Heart left ventricle (tissue), 16 donors: ENCODE results near the gene HBZ. TPM values are rescaled to one million over a fixed set of nuclear protein-coding genes. Genes with fewer than 3 reads are reported as not detected.

Experiments used
- ATAC-seq, 4 donors: fragments of 200-7000 bp; cut with Tn5 transposase; one replicate each; pipeline ENCODE4 v1.9.1; 2020 to 2022; ENCODE audit warnings: moderate library complexity in 4 of 4, mild to moderate bottlenecking in 3 of 4, moderate number of reproducible peaks in 1 of 4
- DNase-seq, 5 donors: peaks; one replicate each; pipeline ENCODE4 v3.0.0-alpha.2; 2020
- H3K27ac ChIP-seq, 12 donors: fragments of 200-600 bp; sonication (generic) in 4 of 12; one replicate each; pipeline versions ENCODE4 v1.5.0 to v1.8.0; 2016 to 2022; ENCODE audit warnings: mild to moderate bottlenecking in 2 of 12
- H3K27me3 ChIP-seq, 9 donors: fragments of 200-600 bp; sonication (generic) in 2 of 9; one replicate each; pipeline versions ENCODE4 v1.5.1 to v1.8.0; 2016 to 2022; ENCODE audit warnings: mild to moderate bottlenecking in 3 of 9
- H3K36me3 ChIP-seq, 9 donors: fragments of 200-600 bp; sonication (generic) in 2 of 9; one replicate each; pipeline versions ENCODE4 v1.5.0 to v1.8.0; 2018 to 2022; ENCODE audit warnings: mild to moderate bottlenecking in 2 of 9
- H3K4me1 ChIP-seq, 12 donors: fragments of 200-600 bp; sonication (generic) in 4 of 12; one replicate each; pipeline versions ENCODE4 v1.5.0 to v1.8.0; 2016 to 2022; ENCODE audit warnings: mild to moderate bottlenecking in 3 of 12
- H3K4me3 ChIP-seq, 12 donors: fragments of 200-600 bp; sonication (generic) in 4 of 12; one replicate each; pipeline versions ENCODE4 v1.5.0 to v1.8.0; 2017 to 2022; ENCODE audit warnings: mild to moderate bottlenecking in 9 of 12, moderate library complexity in 4 of 12
- H3K9me3 ChIP-seq, 12 donors: fragments of 200-600 bp; sonication (generic) in 4 of 12; one replicate each; pipeline versions ENCODE4 v1.5.0 to v1.8.0; 2016 to 2022; ENCODE audit warnings: mild to moderate bottlenecking in 1 of 12
- CTCF ChIP-seq, 12 donors: fragments of 200-600 bp; sonication (generic) in 4 of 12; IDR thresholded peaks; one replicate each; pipeline versions ENCODE4 v1.5.0 to v1.8.0; 2018 to 2022; ENCODE audit warnings: antibody characterized with exemption in 12 of 12, mild to moderate bottlenecking in 5 of 12
- POLR2A ChIP-seq, 2 donors: fragments of 450-650 bp; IDR thresholded peaks; one replicate each; pipeline ENCODE4 v1.6.1; 2017; ENCODE audit warnings: antibody characterized with exemption in 2 of 2, mild to moderate bottlenecking in 2 of 2, moderate library complexity in 2 of 2
- WGBS, 4 donors: extraction: QIAGEN DNeasy Blood & Tissue Kit in 2 of 4; methylation state at CpG; one replicate each; pipeline versions ENCODE4 v1.1.5 to v1.1.7; 2013 to 2018; 5-methylcytosine and 5-hydroxymethylcytosine counted together
- intact Hi-C, 10 donors: fragments of 100-400 bp; cut with DNase I; formaldehyde crosslinking; loops; one replicate each; pipeline versions ENCODE4 v1.11.1 to v1.14.2; 2022
- long read RNA-seq, 3 donors: library from polyadenylated mRNA; unstranded; transcript quantifications; one replicate each; pipeline ENCODE4 v2.0.0, GENCODE V29; 2020 to 2021
- polyA plus RNA-seq, 2 donors: library from polyadenylated mRNA; stranded (reverse); fragments of 200-250 nt; gene quantifications; one replicate each; pipeline ENCODE4 v1.2.3, GENCODE V29; 2013
- total RNA-seq, 9 donors: library from RNA; depleted of rRNA in 2 of 9; stranded (reverse); fragments of >200 nt in 2 of 9; fragmentation: NEBNext Ultra II Directional in 3 of 9; extraction: Animal tissue kit (Norgen Biotek cat#: 25700) in 3 of 9; gene quantifications; one replicate each; pipeline versions ENCODE4 v1.1.0 to v1.2.4, GENCODE V29; 2016 to 2023
- donor health status: ischemic (EF 13 %, LVEDD 7.1; RV severe dilation, severe dysfunction).
- donor health status: healthy with polysubstance abuse.
- donor health status: DM: no; HTN: yes; CAD: no.
- donor health status: DM: no; HTN: no; CAD: no.
- donor health status: ischemic (EF 25% LVEDD 6.9; RV normal size, moderate dysfunction).
- donor health status: ischemic (EF 25% LVEDD 5.7; RV mildly dilated, moderate dysfunction).
- donor health status: healthy.
- donor health status: DM: yes; HTN: yes; CAD: no.
- donor health status: ischemic (EF 35%, LVEDD 5.7; RV mildly dilated, moderate dysfunction).
- donor health status: nonischemic (EF 11% LVEDD 7.7; RV severe dilation, severe dysfunction).
- donor health status: DM: yes; HTN: yes; CAD: no.
- donor health status: PGD.
- donor health status: ischemic (EF 29% LVEDD 5.4; RV normal size, mild dysfunction).
- donor health status: nonischemic (EF 23%, LVEDD 6.1; RV moderate dilation, normal function).

HBZ gene
- total RNA-seq = not detected
- polyA plus RNA-seq = not detected
- long read RNA-seq, donor 1 = 0 reads
- long read RNA-seq, donor 2 = 0 reads
- long read RNA-seq, donor 3 = 0 reads

GRCh38 chr16:152141-153128 is at the start of gene HBZ:
Gene HBZ, plus strand, starts transcription at chr16:152644. Its CDS starts 266 bp downstream, at chr16:152910.
- H3K27me3 ChIP-seq = peaks cover 0 to 52% (median 29%) of the 10 kb centered on the region in 9 donors

GRCh38 chr16:104355-104754 is 48.1 kb upstream of the HBZ start:
- TF ChIP-seq CTCF (IDR thresholded peaks at IDR 0.05) (no peak), POLR2A (IDR thresholded peaks at IDR 0.05) (no peak)

More at GRCh38 chr16:152141-153128, at the start of gene HBZ:
- intact Hi-C loops = loop anchor here in 1 of 10 donors (1.0 kb wide), 1 partner anchor 10 kb away; no protein-coding TSS in a partner anchor
- DNase-seq = no peak
- TF ChIP-seq POLR2A (IDR thresholded peaks at IDR 0.05) (no peak), CTCF (IDR thresholded peaks at IDR 0.05) (no peak)
- H3K4me1 ChIP-seq = peaks cover 0 to 10% (median 8%) of the 10 kb centered on the region in 12 donors
- no peak within 1 kb of the TSS for H3K4me3 ChIP-seq
- ATAC-seq = peak in 2 of 4 donors; percentile 16 to 36
- H3K9me3 ChIP-seq = no peaks in the 10 kb centered on the region
- H3K36me3 ChIP-seq = no peaks in the 10 kb centered on the region
- 71 to 77% (median 74%) methylated on average over 17 of the region's 17 CpGs for WGBS, 4 donors
- H3K27ac ChIP-seq = no peak within 1 kb of the TSS

GRCh38 chr16:104928-105327 is 47.5 kb upstream of the HBZ start:
- Histone ChIP-seq H3K9me3 (no peaks in the 10 kb centered on the region), H3K4me3 (no peak overlapping the region), H3K27ac (no peak overlapping the region), H3K4me1 (peaks cover 0 to 34% (median 20%) of the 10 kb centered on the region in 12 donors), H3K36me3 (peaks cover 0 to 36% (median 24%) of the 10 kb centered on the region in 9 donors), H3K27me3 (no peaks in the 10 kb centered on the region)
- ATAC-seq = no peak
- 74 to 89% (median 81%) methylated on average over 3 of the region's 3 CpGs for whole genome bisulfite sequencing, 4 donors
- TF ChIP-seq POLR2A (IDR thresholded peaks at IDR 0.05) = no peak
- no peak for TF ChIP-seq CTCF (IDR thresholded peaks at IDR 0.05)
- intact Hi-C loops = loop anchor here in 7 of 10 donors (5.0 kb wide), 4 partner anchors 72 to 257 kb away; partner anchors contain the start of genes HBQ1 (in 3 of the 7), HBA1 (in 1 of the 7) and LUC7L (in 1 of the 7)
- no peak for DNase-seq

More at GRCh38 chr16:104355-104754, 48.1 kb upstream of the HBZ start:
- intact Hi-C loops = no loop called here
- no peak for ATAC-seq
- Histone ChIP-seq H3K36me3 (peaks cover 0 to 31% (median 18%) of the 10 kb centered on the region in 9 donors), H3K4me3 (no peak overlapping the region), H3K9me3 (no peaks in the 10 kb centered on the region), H3K27ac (no peak overlapping the region), H3K4me1 (peaks cover 0 to 34% (median 20%) of the 10 kb centered on the region in 12 donors), H3K27me3 (no peaks in the 10 kb centered on the region)
- WGBS, 4 donors = 85 to 90% (median 88%) methylated on average over 5 of the region's 5 CpGs
- DNase-seq = no peak

GRCh38 chr16:105521-105920 is 46.9 kb upstream of the HBZ start:
- intact Hi-C loops = loop anchor here in 7 of 10 donors (5.0 kb wide), 4 partner anchors 72 to 257 kb away; partner anchors contain the start of genes HBQ1 (in 3 of the 7), HBA1 (in 1 of the 7) and LUC7L (in 1 of the 7)
- Histone ChIP-seq H3K27ac (no peak overlapping the region), H3K27me3 (no peaks in the 10 kb centered on the region), H3K4me1 (peaks cover 0 to 34% (median 20%) of the 10 kb centered on the region in 12 donors), H3K4me3 (no peak overlapping the region), H3K9me3 (no peaks in the 10 kb centered on the region), H3K36me3 (peaks cover 0 to 38% (median 30%) of the 10 kb centered on the region in 9 donors)
- WGBS, 4 donors = 87 to 93% (median 91%) methylated on average over 6 of the region's 6 CpGs
- no peak for TF ChIP-seq CTCF (IDR thresholded peaks at IDR 0.05)
- no peak for TF ChIP-seq POLR2A (IDR thresholded peaks at IDR 0.05)
- DNase-seq (no peak), ATAC-seq (no peak)
